ENCODE measurements around the gene DCAF12. TPM values are rescaled to one million over a fixed set of nuclear protein-coding genes. Genes with fewer than 3 reads are reported as not detected.

DCAF12 gene
- total RNA-seq, 1 donor from 2014 or later, result 41.0 TPM

- no peak for DNase-seq (ENCODE audit: low spot score)
- TF ChIP-seq CTCF (IDR thresholded peaks at IDR 0.05) (no peak), EZH2 (IDR thresholded peaks at IDR 0.05) (no peak), EZH2phosphoT487 (IDR thresholded peaks at IDR 0.05) (no peak)
- H3K4me1 ChIP-seq, result no peaks in the 10 kb centered on the region
- Mint-ChIP-seq H3K4me1 (no peaks in the 10 kb centered on the region), H3K4me3 (no peak overlapping the region), H3K27ac (no peak overlapping the region), H3K36me3 (peaks cover 44% of the 10 kb centered on the region), H3K9me3 (peaks cover 22% of the 10 kb centered on the region), H3K27me3 (ENCODE audit: insufficient read depth, low read depth) (peaks cover 3% of the 10 kb centered on the region)
- no peak overlapping the region for H3K4me3 ChIP-seq
- no peak overlapping the region for H3K9ac ChIP-seq
- no peaks in the 10 kb centered on the region for H3K36me3 ChIP-seq
- H3K9me3 ChIP-seq (ENCODE audit: low read depth), result no peaks in the 10 kb centered on the region
- H4K20me1 ChIP-seq (ENCODE audit: low read depth), result peaks cover 4% of the 10 kb centered on the region
- no peak overlapping the region for H3K27ac ChIP-seq
- no peaks in the 10 kb centered on the region for H3K27me3 ChIP-seq
- H3F3A ChIP-seq (ENCODE audit: low read depth), result no peaks in the 10 kb centered on the region
- peaks cover 95% of the 10 kb centered on the region for H3K79me2 ChIP-seq (ENCODE audit: low read depth)
- H3K4me2 ChIP-seq, result no peak overlapping the region
- no peak overlapping the region for H2AFZ ChIP-seq (replicated peaks)
Measured at GRCh38 chr9:34036625-34037024, 89.9 kb downstream of the DCAF12 start.

Small RNAs within 50 kb of the gene (small RNA-seq; reads per million reads assigned to genes)
- gene RN7SKP114, result not detected

Other genes with a start within 250 kb of the DCAF12 start
- 24.3 and 28.8 TPM in 2 replicates for gene UBAP2, start 77.8 kb downstream of the DCAF12 start, total RNA-seq (ENCODE audit: low replicate concordance)
- gene UBAP1, start 52.3 kb upstream of the DCAF12 start, total RNA-seq (ENCODE audit: low replicate concordance), result 21.7 and 24.0 TPM in 2 replicates
- gene KIF24, start 202.6 kb upstream of the DCAF12 start, total RNA-seq (ENCODE audit: low replicate concordance), result 9.4 and 10.7 TPM in 2 replicates
- 23.4 and 33.1 TPM in 2 replicates for gene NUDT2, start 202.9 kb upstream of the DCAF12 start, total RNA-seq (ENCODE audit: low replicate concordance)